Measurements from ENCODE around the gene ITPR1. TPM values are rescaled to one million over a fixed set of nuclear protein-coding genes. Genes with fewer than 3 reads are reported as not detected.

Gene ITPR1
- polyA plus RNA-seq, 1 donor from 2014 or later = 2.1 TPM

DNA sequence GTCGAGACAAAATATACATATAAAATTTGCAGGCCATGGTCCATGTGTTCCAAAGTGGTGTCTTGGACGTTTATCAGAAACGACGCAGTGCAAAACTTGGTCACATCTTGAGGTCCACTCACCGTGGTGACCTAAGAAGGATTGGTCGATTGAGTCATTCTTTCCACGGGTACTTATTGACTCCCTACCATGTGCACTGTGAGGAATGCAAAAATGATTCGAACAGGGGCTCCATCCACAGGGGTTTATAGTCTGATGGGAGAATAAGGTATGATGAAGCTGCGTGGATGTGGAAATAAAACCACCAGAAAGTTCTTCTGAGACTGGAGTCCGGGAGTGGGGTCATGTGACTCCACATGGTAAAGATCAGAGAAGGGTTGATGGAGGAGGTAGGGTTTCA is 185.2 kb downstream of the ITPR1 start:
- Histone ChIP-seq H4K20me1 (ENCODE audit: insufficient read depth) (no peaks in the 10 kb centered on the region), H3K9me2 (ENCODE audit: insufficient read depth, low read length) (no peaks in the 10 kb centered on the region), H3K4me2 (ENCODE audit: low read length) (no peak overlapping the region), H3K9me3 (ENCODE audit: low read length) (no peaks in the 10 kb centered on the region), H3K79me2 (replicated peaks; ENCODE audit: insufficient read depth, low read length) (no peaks in the 10 kb centered on the region), H3K4me3 (ENCODE audit: low read length) (no peak overlapping the region), H2AFZ (ENCODE audit: low read depth, low read length) (no peak overlapping the region), H3K36me3 (ENCODE audit: insufficient read depth, low read length) (no peaks in the 10 kb centered on the region), H3K27ac (ENCODE audit: low read length) (no peak overlapping the region), H3K27me3 (ENCODE audit: insufficient read depth, low read depth, low read length) (no peaks in the 10 kb centered on the region), H3K9ac (ENCODE audit: low read length) (no peak overlapping the region), H3F3A (ENCODE audit: insufficient read depth, low read length, poor library complexity, severe bottlenecking) (no peaks in the 10 kb centered on the region)
- TF ChIP-seq, protein P1, sequence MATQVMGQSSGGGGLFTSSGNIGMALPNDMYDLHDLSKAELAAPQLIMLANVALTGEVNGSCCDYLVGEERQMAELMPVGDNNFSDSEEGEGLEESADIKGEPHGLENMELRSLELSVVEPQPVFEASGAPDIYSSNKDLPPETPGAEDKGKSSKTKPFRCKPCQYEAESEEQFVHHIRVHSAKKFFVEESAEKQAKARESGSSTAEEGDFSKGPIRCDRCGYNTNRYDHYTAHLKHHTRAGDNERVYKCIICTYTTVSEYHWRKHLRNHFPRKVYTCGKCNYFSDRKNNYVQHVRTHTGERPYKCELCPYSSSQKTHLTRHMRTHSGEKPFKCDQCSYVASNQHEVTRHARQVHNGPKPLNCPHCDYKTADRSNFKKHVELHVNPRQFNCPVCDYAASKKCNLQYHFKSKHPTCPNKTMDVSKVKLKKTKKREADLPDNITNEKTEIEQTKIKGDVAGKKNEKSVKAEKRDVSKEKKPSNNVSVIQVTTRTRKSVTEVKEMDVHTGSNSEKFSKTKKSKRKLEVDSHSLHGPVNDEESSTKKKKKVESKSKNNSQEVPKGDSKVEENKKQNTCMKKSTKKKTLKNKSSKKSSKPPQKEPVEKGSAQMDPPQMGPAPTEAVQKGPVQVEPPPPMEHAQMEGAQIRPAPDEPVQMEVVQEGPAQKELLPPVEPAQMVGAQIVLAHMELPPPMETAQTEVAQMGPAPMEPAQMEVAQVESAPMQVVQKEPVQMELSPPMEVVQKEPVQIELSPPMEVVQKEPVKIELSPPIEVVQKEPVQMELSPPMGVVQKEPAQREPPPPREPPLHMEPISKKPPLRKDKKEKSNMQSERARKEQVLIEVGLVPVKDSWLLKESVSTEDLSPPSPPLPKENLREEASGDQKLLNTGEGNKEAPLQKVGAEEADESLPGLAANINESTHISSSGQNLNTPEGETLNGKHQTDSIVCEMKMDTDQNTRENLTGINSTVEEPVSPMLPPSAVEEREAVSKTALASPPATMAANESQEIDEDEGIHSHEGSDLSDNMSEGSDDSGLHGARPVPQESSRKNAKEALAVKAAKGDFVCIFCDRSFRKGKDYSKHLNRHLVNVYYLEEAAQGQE (IDR thresholded peaks at IDR 0.05; ENCODE audit: borderline replicate concordance) = no peak
- no peak for TF ChIP-seq MXI1 (conservative IDR thresholded peaks at IDR 0.05; ENCODE audit: poor library complexity, severe bottlenecking)
- TF ChIP-seq, protein P2, sequence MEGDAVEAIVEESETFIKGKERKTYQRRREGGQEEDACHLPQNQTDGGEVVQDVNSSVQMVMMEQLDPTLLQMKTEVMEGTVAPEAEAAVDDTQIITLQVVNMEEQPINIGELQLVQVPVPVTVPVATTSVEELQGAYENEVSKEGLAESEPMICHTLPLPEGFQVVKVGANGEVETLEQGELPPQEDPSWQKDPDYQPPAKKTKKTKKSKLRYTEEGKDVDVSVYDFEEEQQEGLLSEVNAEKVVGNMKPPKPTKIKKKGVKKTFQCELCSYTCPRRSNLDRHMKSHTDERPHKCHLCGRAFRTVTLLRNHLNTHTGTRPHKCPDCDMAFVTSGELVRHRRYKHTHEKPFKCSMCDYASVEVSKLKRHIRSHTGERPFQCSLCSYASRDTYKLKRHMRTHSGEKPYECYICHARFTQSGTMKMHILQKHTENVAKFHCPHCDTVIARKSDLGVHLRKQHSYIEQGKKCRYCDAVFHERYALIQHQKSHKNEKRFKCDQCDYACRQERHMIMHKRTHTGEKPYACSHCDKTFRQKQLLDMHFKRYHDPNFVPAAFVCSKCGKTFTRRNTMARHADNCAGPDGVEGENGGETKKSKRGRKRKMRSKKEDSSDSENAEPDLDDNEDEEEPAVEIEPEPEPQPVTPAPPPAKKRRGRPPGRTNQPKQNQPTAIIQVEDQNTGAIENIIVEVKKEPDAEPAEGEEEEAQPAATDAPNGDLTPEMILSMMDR (IDR thresholded peaks at IDR 0.05; ENCODE audit: poor library complexity, severe bottlenecking) = no peak
- TF ChIP-seq EP300 (conservative IDR thresholded peaks at IDR 0.05; ENCODE audit: poor library complexity, severe bottlenecking) = no peak
- no peak for TF ChIP-seq EZH2 (IDR thresholded peaks at IDR 0.05; ENCODE audit: borderline replicate concordance, insufficient read depth, low read length, poor library complexity, severe bottlenecking)
- no peak for TF ChIP-seq POLR2AphosphoS5 (IDR thresholded peaks at IDR 0.05)
- TF ChIP-seq RAD21 (conservative IDR thresholded peaks at IDR 0.05) = no peak

DNA sequence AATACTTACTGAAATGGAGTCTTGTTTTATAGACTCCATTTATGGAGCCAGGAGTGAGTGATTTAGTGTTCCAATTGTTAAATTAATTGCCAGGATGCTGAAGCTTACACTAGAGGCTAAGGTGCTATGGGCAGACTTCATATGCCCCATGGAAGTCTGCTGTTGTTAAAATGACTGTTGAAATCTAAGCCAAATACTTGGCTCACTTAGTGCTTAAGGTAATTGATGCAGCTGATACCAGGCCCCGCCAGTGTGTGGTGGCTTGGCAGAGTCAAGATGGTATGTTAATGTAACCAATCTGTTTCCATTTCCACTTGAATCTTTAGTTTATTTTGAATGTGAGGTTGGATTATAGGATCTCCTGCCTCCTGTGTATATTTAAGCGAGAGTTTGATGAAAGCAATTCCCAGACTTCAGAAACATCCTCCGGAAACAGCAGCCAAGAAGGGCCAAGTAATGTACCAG is 187.1 kb downstream of the ITPR1 start:
- no peaks in the 10 kb centered on the region for H3F3A ChIP-seq (ENCODE audit: insufficient read depth, low read length, poor library complexity, severe bottlenecking)
- no peak for TF ChIP-seq TAF1 (IDR thresholded peaks at IDR 0.05; ENCODE audit: low read depth)
- no peak for TF ChIP-seq MXI1 (conservative IDR thresholded peaks at IDR 0.05; ENCODE audit: poor library complexity, severe bottlenecking)
- TF ChIP-seq EZH2 (IDR thresholded peaks at IDR 0.05; ENCODE audit: borderline replicate concordance, insufficient read depth, low read length, poor library complexity, severe bottlenecking) = no peak
- no peak for TF ChIP-seq RAD21 (conservative IDR thresholded peaks at IDR 0.05)
- no peak for TF ChIP-seq EP300 (conservative IDR thresholded peaks at IDR 0.05; ENCODE audit: poor library complexity, severe bottlenecking)
- TF ChIP-seq, protein P1 (IDR thresholded peaks at IDR 0.05; ENCODE audit: borderline replicate concordance) = no peak
- TF ChIP-seq POLR2AphosphoS5 (IDR thresholded peaks at IDR 0.05) = no peak
- no peak for TF ChIP-seq SMC3 (conservative IDR thresholded peaks at IDR 0.05; ENCODE audit: poor library complexity)
- no peak overlapping the region for H3K9ac ChIP-seq (ENCODE audit: low read length)
- H3K4me3 ChIP-seq (ENCODE audit: low read length) = no peak overlapping the region
- H4K20me1 ChIP-seq (ENCODE audit: insufficient read depth) = no peaks in the 10 kb centered on the region
- H3K27ac ChIP-seq (ENCODE audit: low read length) = no peak overlapping the region
- H3K9me2 ChIP-seq (ENCODE audit: insufficient read depth, low read length) = no peaks in the 10 kb centered on the region
- no peaks in the 10 kb centered on the region for H3K27me3 ChIP-seq (ENCODE audit: insufficient read depth, low read depth, low read length)
- H2AFZ ChIP-seq (ENCODE audit: low read depth, low read length) = no peak overlapping the region
- no peaks in the 10 kb centered on the region for H3K9me3 ChIP-seq (ENCODE audit: low read length)
- H3K79me2 ChIP-seq (replicated peaks; ENCODE audit: insufficient read depth, low read length) = no peaks in the 10 kb centered on the region
- no peak overlapping the region for H3K4me2 ChIP-seq (ENCODE audit: low read length)
- no peaks in the 10 kb centered on the region for H3K36me3 ChIP-seq (ENCODE audit: insufficient read depth, low read length)

Measured in neural cell (in vitro differentiated cells).